ENCODE measurements around the gene AFG3L2. TPM values are rescaled to one million over a fixed set of nuclear protein-coding genes. Genes with fewer than 3 reads are reported as not detected.
A peak's percentile ranks its signal among the peaks of the same experiment; 100 is the strongest.

Gene AFG3L2
- total and polyA plus RNA-seq, 2 of the 13 experiments (the other 11 are each of a cell fraction or from before 2014, with no cell fraction given) = 28.6 to 86.9 TPM

- TF ChIP-seq AKNA (CRISPR knock-in tag; IDR thresholded peaks at IDR 0.05; ENCODE audit: borderline replicate concordance) (no peak), HNRNPH1 (optimal IDR thresholded peaks at IDR 0.05; ENCODE audit: low read depth, low read length) (no peak), MNT (IDR thresholded peaks at IDR 0.05) (no peak), SOX13 (IDR thresholded peaks at IDR 0.05) (no peak), SOX13 (CRISPR knock-in tag; conservative IDR thresholded peaks at IDR 0.05 in 1 of 2, IDR thresholded peaks at IDR 0.05 in 1 of 2) (0 out of 4 replicates have a peak, but pooled peaks of 1 of the 2 experiments have one; percentile 37), ZKSCAN1 (IDR thresholded peaks at IDR 0.05; ENCODE audit: low read length) (no peak), ZNF20 (CRISPR knock-in tag; IDR thresholded peaks at IDR 0.05) (no peak), ZNF7 (CRISPR knock-in tag; IDR thresholded peaks at IDR 0.05) (no peak), STAT6 (CRISPR knock-in tag; IDR thresholded peaks at IDR 0.05; ENCODE audit: borderline replicate concordance) (no peak), MYNN (CRISPR knock-in tag; IDR thresholded peaks at IDR 0.05; ENCODE audit: low read depth) (no peak), MAZ (IDR thresholded peaks at IDR 0.05; ENCODE audit: borderline replicate concordance, low read depth, low read length) (no peak; the same call in 1 of the 2 replicates), MAZ (CRISPR knock-in tag; IDR thresholded peaks at IDR 0.05; ENCODE audit: low read depth) (no peak), SOX6 (IDR thresholded peaks at IDR 0.05) (no peak), SOX6 (CRISPR knock-in tag; IDR thresholded peaks at IDR 0.05) (peak; percentile 51), ZNF282 (IDR thresholded peaks at IDR 0.05; ENCODE audit: partially characterized antibody) (no peak), RFXAP (CRISPR knock-in tag; IDR thresholded peaks at IDR 0.05; ENCODE audit: borderline replicate concordance) (no peak), ATF4 (CRISPR knock-in tag; IDR thresholded peaks at IDR 0.05) (no peak), KAT2B (IDR thresholded peaks at IDR 0.05; ENCODE audit: borderline replicate concordance, low read depth, low read length) (no peak), EP300 (IDR thresholded peaks at IDR 0.05; ENCODE audit: low read depth in 2 of 2, low read length in 2 of 2) (peak in 1 of 2 experiments; percentile 59; a peak in 1 of 4 replicates), EP300 (CRISPR knock-in tag; IDR thresholded peaks at IDR 0.05; ENCODE audit: borderline replicate concordance) (no peak), DMAP1 (CRISPR knock-in tag; IDR thresholded peaks at IDR 0.05) (peak; percentile 78; the same call in 1 of the 2 replicates)
Observed at GRCh38 chr18:12377556-12378197, 650 bp upstream of the AFG3L2 start (continued).

All from HepG2 (cell line).